ENCODE results near the gene BCCIP. TPM values are rescaled to one million over a fixed set of nuclear protein-coding genes. Genes with fewer than 3 reads are reported as not detected.

BCCIP gene
- total RNA-seq, 1 donor from 2014 or later = 122 TPM

DNA sequence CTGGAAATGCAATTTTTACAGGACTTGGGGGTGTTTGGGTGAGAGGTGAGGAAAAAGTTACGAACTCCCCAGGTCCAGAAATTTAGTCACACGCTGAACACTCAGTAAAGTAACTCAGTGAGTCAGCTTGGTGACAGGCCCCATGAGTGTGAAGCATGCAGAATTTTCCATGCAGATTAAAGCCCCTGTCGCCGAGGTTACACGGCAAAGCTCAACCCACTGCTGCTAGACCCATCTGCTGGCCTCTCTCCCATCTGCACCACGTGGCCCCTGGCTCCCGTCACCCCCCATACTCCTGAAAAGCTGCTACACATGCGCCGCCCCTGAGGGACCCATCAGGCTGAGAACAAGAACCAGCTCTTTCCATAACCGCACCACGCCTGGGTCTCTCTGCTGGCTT, 40.7 kb upstream of the BCCIP start:
- Mint-ChIP-seq H3K4me1 (peaks cover 18% of the 10 kb centered on the region), H3K27me3 (ENCODE audit: insufficient read depth, low read depth) (peaks cover 4% of the 10 kb centered on the region), H3K27ac (peak overlapping the region; percentile 93), H3K9me3 (peaks cover 6% of the 10 kb centered on the region), H3K36me3 (peaks cover under 1% of the 10 kb centered on the region), H3K4me3 (peak overlapping the region; percentile 57)
- Histone ChIP-seq H3F3A (ENCODE audit: low read depth) (no peaks in the 10 kb centered on the region), H3K27ac (no peak overlapping the region), H2AFZ (replicated peaks) (no peak overlapping the region), H3K27me3 (no peaks in the 10 kb centered on the region), H3K36me3 (no peaks in the 10 kb centered on the region), H3K4me2 (no peak overlapping the region), H3K79me2 (ENCODE audit: low read depth) (no peaks in the 10 kb centered on the region), H3K9me3 (ENCODE audit: low read depth) (no peaks in the 10 kb centered on the region), H3K9ac (no peak overlapping the region), H3K4me3 (no peak overlapping the region), H3K4me1 (no peaks in the 10 kb centered on the region), H4K20me1 (ENCODE audit: low read depth) (no peaks in the 10 kb centered on the region)
- TF ChIP-seq EZH2phosphoT487 (IDR thresholded peaks at IDR 0.05) (no peak), EZH2 (IDR thresholded peaks at IDR 0.05) (no peak)
- TF ChIP-seq, protein P1, sequence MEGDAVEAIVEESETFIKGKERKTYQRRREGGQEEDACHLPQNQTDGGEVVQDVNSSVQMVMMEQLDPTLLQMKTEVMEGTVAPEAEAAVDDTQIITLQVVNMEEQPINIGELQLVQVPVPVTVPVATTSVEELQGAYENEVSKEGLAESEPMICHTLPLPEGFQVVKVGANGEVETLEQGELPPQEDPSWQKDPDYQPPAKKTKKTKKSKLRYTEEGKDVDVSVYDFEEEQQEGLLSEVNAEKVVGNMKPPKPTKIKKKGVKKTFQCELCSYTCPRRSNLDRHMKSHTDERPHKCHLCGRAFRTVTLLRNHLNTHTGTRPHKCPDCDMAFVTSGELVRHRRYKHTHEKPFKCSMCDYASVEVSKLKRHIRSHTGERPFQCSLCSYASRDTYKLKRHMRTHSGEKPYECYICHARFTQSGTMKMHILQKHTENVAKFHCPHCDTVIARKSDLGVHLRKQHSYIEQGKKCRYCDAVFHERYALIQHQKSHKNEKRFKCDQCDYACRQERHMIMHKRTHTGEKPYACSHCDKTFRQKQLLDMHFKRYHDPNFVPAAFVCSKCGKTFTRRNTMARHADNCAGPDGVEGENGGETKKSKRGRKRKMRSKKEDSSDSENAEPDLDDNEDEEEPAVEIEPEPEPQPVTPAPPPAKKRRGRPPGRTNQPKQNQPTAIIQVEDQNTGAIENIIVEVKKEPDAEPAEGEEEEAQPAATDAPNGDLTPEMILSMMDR (IDR thresholded peaks at IDR 0.05) = no peak
- DNase-seq (ENCODE audit: low spot score) = no peak

DNA sequence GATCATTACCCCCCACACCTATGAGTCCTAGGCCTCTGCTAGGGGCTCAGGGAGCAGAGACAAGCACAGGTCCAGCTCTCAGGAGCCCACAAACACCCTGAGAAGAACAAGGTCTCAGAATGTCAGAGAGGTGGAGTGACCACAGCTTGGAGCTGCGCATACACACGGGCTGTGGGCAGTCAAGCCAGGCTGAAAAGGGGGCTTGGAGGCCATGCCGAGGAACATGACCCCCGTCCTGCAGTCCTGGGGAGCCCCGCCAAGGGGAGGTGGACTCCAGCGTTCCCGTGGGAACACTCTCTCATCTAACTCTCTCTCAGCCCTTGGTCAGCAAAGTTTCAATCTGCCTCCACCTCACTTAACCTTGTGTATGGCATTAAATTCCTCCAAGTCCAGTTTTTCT, 39.9 kb upstream of the BCCIP start:
- Histone ChIP-seq H3K4me3 (no peak overlapping the region), H3K79me2 (ENCODE audit: low read depth) (no peaks in the 10 kb centered on the region), H3K27ac (no peak overlapping the region), H4K20me1 (ENCODE audit: low read depth) (no peaks in the 10 kb centered on the region), H3K9ac (no peak overlapping the region), H3K36me3 (no peaks in the 10 kb centered on the region), H3K27me3 (no peaks in the 10 kb centered on the region), H3K4me1 (no peaks in the 10 kb centered on the region), H2AFZ (replicated peaks) (no peak overlapping the region), H3K9me3 (ENCODE audit: low read depth) (no peaks in the 10 kb centered on the region), H3K4me2 (no peak overlapping the region), H3F3A (ENCODE audit: low read depth) (no peaks in the 10 kb centered on the region)
- peaks cover 3% of the 10 kb centered on the region for H3K36me3 Mint-ChIP-seq
- H3K4me1 Mint-ChIP-seq = peaks cover 21% of the 10 kb centered on the region
- TF ChIP-seq, protein P1 (IDR thresholded peaks at IDR 0.05) = no peak
- TF ChIP-seq EZH2 (IDR thresholded peaks at IDR 0.05) (no peak), EZH2phosphoT487 (IDR thresholded peaks at IDR 0.05) (no peak)
- H3K4me3 Mint-ChIP-seq = no peak overlapping the region
- H3K27ac Mint-ChIP-seq = peak overlapping the region; percentile 93
- peaks cover 2% of the 10 kb centered on the region for H3K27me3 Mint-ChIP-seq (ENCODE audit: insufficient read depth, low read depth)
- DNase-seq (ENCODE audit: low spot score) = no peak
- peaks cover 6% of the 10 kb centered on the region for H3K9me3 Mint-ChIP-seq

DNA sequence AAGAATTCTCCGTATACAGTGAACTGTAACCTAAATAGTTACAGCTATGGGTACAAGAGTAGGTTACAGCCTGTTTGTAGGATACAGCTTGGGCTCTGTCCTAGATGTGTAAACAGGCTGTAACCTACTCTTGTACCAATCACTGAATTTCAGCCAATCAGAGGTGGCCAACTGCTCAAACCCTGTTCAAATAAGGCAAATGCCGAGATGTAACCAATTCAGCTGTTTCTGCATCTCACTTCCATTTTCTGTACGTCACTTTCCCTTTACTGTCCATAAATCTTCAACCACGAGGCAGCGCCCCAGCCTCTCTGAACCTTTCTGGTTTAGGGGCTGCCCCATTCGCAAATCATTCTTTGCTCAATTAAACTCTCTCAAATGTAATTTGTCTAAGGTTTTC, 39.4 kb upstream of the BCCIP start:
- H3K4me3 Mint-ChIP-seq = no peak overlapping the region
- H3K27ac ChIP-seq = no peak overlapping the region
- H3F3A ChIP-seq (ENCODE audit: low read depth) = no peaks in the 10 kb centered on the region
- H3K27ac Mint-ChIP-seq = peak overlapping the region; percentile 81
- peaks cover 3% of the 10 kb centered on the region for H3K36me3 Mint-ChIP-seq
- H3K4me1 ChIP-seq = no peaks in the 10 kb centered on the region
- no peak overlapping the region for H2AFZ ChIP-seq (replicated peaks)
- H3K79me2 ChIP-seq (ENCODE audit: low read depth) = no peaks in the 10 kb centered on the region
- peaks cover 21% of the 10 kb centered on the region for H3K4me1 Mint-ChIP-seq
- H3K4me2 ChIP-seq = no peak overlapping the region
- H3K36me3 ChIP-seq = no peaks in the 10 kb centered on the region
- no peak overlapping the region for H3K9ac ChIP-seq
- H3K9me3 ChIP-seq (ENCODE audit: low read depth) = no peaks in the 10 kb centered on the region
- H3K27me3 Mint-ChIP-seq (ENCODE audit: insufficient read depth, low read depth) = peaks cover 2% of the 10 kb centered on the region
- no peaks in the 10 kb centered on the region for H3K27me3 ChIP-seq
- no peak for DNase-seq (ENCODE audit: low spot score)
- no peak overlapping the region for H3K4me3 ChIP-seq
- H4K20me1 ChIP-seq (ENCODE audit: low read depth) = no peaks in the 10 kb centered on the region
- peaks cover 4% of the 10 kb centered on the region for H3K9me3 Mint-ChIP-seq
- TF ChIP-seq, protein P1 (IDR thresholded peaks at IDR 0.05) = no peak
- TF ChIP-seq EZH2 (IDR thresholded peaks at IDR 0.05) = no peak
- no peak for TF ChIP-seq EZH2phosphoT487 (IDR thresholded peaks at IDR 0.05)
